NB4 (cell line): ENCODE results near the gene KCNS1.
"Not testable (repeated sequence)": the region's sequence is repeated elsewhere in the genome, so short reads cannot be mapped to it uniquely, and the experiment has no call there.

Source experiments
- DNase-seq: peaks from one replicate; pipeline ENCODE4 v3.0.0; 2010; ENCODE audit warnings: low read depth
- H3K4me3 ChIP-seq: one replicate; pipeline ENCODE4 v1.5.1; 2011; ENCODE audit warnings: mild to moderate bottlenecking, low read depth, low read length, moderate library complexity
- MYC ChIP-seq: IDR thresholded peaks from 2 replicates; pipeline ENCODE4 v1.6.1; 2011; ENCODE audit warnings: low read depth, low read length
- POLR2A ChIP-seq: IDR thresholded peaks from 2 replicates; pipeline ENCODE4 v1.6.1; 2011; ENCODE audit warnings: mild to moderate bottlenecking; ENCODE audit not compliant: insufficient read length; ENCODE audit errors: extremely low read depth
- TF ChIP-seq, protein P1 (sequence below): IDR thresholded peaks from 2 replicates; pipeline ENCODE4 v1.6.1; 2011; ENCODE audit warnings: low read depth, low read length
- TF ChIP-seq, protein P2 (sequence below): IDR thresholded peaks from one replicate; pipeline ENCODE4 v1.5.1; 2012; ENCODE audit warnings: low read depth, low read length

Gene KCNS1, protein sequence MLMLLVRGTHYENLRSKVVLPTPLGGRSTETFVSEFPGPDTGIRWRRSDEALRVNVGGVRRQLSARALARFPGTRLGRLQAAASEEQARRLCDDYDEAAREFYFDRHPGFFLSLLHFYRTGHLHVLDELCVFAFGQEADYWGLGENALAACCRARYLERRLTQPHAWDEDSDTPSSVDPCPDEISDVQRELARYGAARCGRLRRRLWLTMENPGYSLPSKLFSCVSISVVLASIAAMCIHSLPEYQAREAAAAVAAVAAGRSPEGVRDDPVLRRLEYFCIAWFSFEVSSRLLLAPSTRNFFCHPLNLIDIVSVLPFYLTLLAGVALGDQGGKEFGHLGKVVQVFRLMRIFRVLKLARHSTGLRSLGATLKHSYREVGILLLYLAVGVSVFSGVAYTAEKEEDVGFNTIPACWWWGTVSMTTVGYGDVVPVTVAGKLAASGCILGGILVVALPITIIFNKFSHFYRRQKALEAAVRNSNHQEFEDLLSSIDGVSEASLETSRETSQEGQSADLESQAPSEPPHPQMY

GRCh38 chr20:45100563-45101245 lies at the start of gene KCNS1:
Gene KCNS1 (minus strand): TSS chr20:45101127. CDS start chr20:45099236, 1,891 bp downstream.
- DNase-seq = peak; percentile 76
- TF ChIP-seq MYC (no peak), POLR2A (no peak)
- TF ChIP-seq, protein P1, sequence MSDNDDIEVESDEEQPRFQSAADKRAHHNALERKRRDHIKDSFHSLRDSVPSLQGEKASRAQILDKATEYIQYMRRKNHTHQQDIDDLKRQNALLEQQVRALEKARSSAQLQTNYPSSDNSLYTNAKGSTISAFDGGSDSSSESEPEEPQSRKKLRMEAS = no peak
- TF ChIP-seq, protein P2, sequence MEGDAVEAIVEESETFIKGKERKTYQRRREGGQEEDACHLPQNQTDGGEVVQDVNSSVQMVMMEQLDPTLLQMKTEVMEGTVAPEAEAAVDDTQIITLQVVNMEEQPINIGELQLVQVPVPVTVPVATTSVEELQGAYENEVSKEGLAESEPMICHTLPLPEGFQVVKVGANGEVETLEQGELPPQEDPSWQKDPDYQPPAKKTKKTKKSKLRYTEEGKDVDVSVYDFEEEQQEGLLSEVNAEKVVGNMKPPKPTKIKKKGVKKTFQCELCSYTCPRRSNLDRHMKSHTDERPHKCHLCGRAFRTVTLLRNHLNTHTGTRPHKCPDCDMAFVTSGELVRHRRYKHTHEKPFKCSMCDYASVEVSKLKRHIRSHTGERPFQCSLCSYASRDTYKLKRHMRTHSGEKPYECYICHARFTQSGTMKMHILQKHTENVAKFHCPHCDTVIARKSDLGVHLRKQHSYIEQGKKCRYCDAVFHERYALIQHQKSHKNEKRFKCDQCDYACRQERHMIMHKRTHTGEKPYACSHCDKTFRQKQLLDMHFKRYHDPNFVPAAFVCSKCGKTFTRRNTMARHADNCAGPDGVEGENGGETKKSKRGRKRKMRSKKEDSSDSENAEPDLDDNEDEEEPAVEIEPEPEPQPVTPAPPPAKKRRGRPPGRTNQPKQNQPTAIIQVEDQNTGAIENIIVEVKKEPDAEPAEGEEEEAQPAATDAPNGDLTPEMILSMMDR = no peak
- H3K4me3 ChIP-seq = no peak within 1 kb of the TSS

GRCh38 chr20:45149062-45149461 lies 48.1 kb upstream of the KCNS1 start:
- H3K4me3 ChIP-seq = no peak overlapping the region
- TF ChIP-seq, protein P1 = no peak
- no peak for TF ChIP-seq MYC
- TF ChIP-seq, protein P2 = no peak
- no peak for TF ChIP-seq POLR2A
- no peak for DNase-seq

DNA sequence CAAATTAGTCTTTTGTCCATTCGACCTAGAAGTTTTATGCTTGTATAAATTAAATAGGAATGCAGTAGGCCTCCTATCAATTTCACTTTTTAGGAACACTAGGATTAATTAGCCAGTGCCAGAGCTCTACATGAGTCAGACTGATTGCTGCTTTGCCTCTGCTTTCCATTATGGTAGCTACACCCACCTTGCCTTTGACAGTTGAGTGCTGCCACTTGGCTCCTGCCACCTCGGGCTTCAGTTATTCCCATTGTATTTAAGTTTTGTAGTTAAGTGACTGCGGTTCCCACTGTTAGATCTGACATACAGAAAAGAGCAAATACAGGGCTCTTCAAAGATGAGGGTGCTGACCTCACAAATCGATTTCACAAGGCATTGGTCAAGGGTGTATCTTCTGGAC lies 39.9 kb upstream of the KCNS1 start:
- DNase-seq = no peak
- no peak overlapping the region for H3K4me3 ChIP-seq
- TF ChIP-seq, protein P1 = no peak
- TF ChIP-seq, protein P2 = no peak
- TF ChIP-seq POLR2A = no peak
- TF ChIP-seq MYC = no peak

- DNase-seq, H3K4me3 ChIP-seq: not testable (repeated sequence)
These were observed 38.9 kb upstream of the KCNS1 start for GRCh38 chr20:45139733-45140375.

GRCh38 chr20:45138561-45139300 lies 37.8 kb upstream of the KCNS1 start:
- no peak overlapping the region for H3K4me3 ChIP-seq
- TF ChIP-seq, protein P2 = peak; percentile 95
- TF ChIP-seq MYC = 0 out of 2 replicates have a peak, but pooled peaks have one; percentile 27
- no peak for TF ChIP-seq POLR2A
- DNase-seq = peak; percentile 79
